ENCODE results near the gene COPS2. TPM values are rescaled to one million over a fixed set of nuclear protein-coding genes. Genes with fewer than 3 reads are reported as not detected.

Gene COPS2
- polyA plus RNA-seq, 2 of the 4 experiments (the other 2 are of a cell fraction) = 64.8 to 66.6 TPM

GRCh38 chr15:49191892-49192291 is 36.5 kb upstream of the COPS2 start:
- Histone ChIP-seq H3K27ac (no peak overlapping the region), H3K4me2 (no peak overlapping the region), H3K9me3 (no peaks in the 10 kb centered on the region), H3K4me3 (no peak overlapping the region), H3K4me1 (peaks cover 10% of the 10 kb centered on the region; the same call in 2 of the 3 replicates)
- TF ChIP-seq MAFK (IDR thresholded peaks at IDR 0.05; ENCODE audit: partially characterized antibody) = no peak
- TF ChIP-seq POLR2AphosphoS2 (conservative IDR thresholded peaks at IDR 0.05; ENCODE audit: low read length) = no peak
- no peak for TF ChIP-seq HOXB5 (CRISPR knock-in tag; IDR thresholded peaks at IDR 0.05)
- TF ChIP-seq JUNB (IDR thresholded peaks at IDR 0.05) = no peak
- TF ChIP-seq RAD21 (conservative IDR thresholded peaks at IDR 0.05 in 1 of 2, IDR thresholded peaks at IDR 0.05 in 1 of 2) = no peak
- TF ChIP-seq CBX2 (IDR thresholded peaks at IDR 0.05; ENCODE audit: borderline replicate concordance, low read depth) = no peak
- TF ChIP-seq BCL3 (IDR thresholded peaks at IDR 0.05) = no peak
- TF ChIP-seq, protein P1, sequence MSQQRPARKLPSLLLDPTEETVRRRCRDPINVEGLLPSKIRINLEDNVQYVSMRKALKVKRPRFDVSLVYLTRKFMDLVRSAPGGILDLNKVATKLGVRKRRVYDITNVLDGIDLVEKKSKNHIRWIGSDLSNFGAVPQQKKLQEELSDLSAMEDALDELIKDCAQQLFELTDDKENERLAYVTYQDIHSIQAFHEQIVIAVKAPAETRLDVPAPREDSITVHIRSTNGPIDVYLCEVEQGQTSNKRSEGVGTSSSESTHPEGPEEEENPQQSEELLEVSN (IDR thresholded peaks at IDR 0.05; ENCODE audit: borderline replicate concordance, low read depth) = no peak
- TF ChIP-seq JUN (IDR thresholded peaks at IDR 0.05) = no peak
- no peak for TF ChIP-seq ZNF302 (CRISPR knock-in tag; IDR thresholded peaks at IDR 0.05)
- no peak for TF ChIP-seq RNF2 (IDR thresholded peaks at IDR 0.05; ENCODE audit: borderline replicate concordance, low read depth)
- no peak for TF ChIP-seq CTCF (IDR thresholded peaks at IDR 0.05)
- no peak for TF ChIP-seq EP300 (IDR thresholded peaks at IDR 0.05)
- TF ChIP-seq, protein P2, sequence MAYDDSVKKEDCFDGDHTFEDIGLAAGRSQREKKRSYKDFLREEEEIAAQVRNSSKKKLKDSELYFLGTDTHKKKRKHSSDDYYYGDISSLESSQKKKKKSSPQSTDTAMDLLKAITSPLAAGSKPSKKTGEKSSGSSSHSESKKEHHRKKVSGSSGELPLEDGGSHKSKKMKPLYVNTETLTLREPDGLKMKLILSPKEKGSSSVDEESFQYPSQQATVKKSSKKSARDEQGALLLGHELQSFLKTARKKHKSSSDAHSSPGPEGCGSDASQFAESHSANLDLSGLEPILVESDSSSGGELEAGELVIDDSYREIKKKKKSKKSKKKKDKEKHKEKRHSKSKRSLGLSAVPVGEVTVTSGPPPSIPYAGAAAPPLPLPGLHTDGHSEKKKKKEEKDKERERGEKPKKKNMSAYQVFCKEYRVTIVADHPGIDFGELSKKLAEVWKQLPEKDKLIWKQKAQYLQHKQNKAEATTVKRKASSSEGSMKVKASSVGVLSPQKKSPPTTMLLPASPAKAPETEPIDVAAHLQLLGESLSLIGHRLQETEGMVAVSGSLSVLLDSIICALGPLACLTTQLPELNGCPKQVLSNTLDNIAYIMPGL (CRISPR knock-in tag; IDR thresholded peaks at IDR 0.05; ENCODE audit: borderline replicate concordance) = no peak
- TF ChIP-seq, protein P3, sequence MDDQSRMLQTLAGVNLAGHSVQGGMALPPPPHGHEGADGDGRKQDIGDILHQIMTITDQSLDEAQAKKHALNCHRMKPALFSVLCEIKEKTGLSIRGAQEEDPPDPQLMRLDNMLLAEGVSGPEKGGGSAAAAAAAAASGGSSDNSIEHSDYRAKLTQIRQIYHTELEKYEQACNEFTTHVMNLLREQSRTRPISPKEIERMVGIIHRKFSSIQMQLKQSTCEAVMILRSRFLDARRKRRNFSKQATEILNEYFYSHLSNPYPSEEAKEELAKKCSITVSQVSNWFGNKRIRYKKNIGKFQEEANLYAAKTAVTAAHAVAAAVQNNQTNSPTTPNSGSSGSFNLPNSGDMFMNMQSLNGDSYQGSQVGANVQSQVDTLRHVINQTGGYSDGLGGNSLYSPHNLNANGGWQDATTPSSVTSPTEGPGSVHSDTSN (IDR thresholded peaks at IDR 0.05) = no peak
- FAIRE-seq = no peak
- no peak for DNase-seq (ENCODE audit: low read depth in 1 of 2, low spot score in 1 of 2)
- no peak for ATAC-seq
- WGBS (ENCODE audit: missing lambda C conversion rate) = 80% methylated on average over 2 of the region's 2 CpGs
- ChIA-PET CTCF (no interaction called here), POLR2A (no interaction called here)

DNA sequence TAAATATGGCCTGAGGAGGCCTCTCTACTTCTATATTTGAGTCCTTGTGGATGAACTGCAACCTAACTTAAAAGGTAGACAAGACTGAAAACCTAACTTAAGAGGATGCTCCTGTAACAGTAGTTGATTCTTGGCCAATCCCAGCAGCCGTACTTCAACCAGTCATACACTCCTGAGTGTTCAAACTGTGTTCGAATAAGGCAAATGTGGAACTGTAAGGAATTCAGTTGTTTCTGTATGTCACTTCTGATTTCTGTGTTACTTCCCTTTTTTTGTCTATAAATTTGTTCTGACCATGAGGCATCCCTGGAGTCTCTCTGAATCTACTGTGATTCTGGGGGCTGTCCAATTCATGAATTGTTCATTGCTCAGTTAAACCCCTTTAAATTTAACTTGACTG is 35.2 kb upstream of the COPS2 start:
- ChIA-PET POLR2A (no interaction called here), CTCF (no interaction called here)
- ATAC-seq (no peak), FAIRE-seq (no peak), DNase-seq (ENCODE audit: low read depth in 1 of 2, low spot score in 1 of 2) (no peak)
- no peaks in the 10 kb centered on the region for H3K9me3 ChIP-seq
- WGBS (ENCODE audit: missing lambda C conversion rate) = 87% methylated on average over 2 of the region's 2 CpGs
- no peak overlapping the region for H3K27ac ChIP-seq
- H3K4me2 ChIP-seq = no peak overlapping the region
- H3K4me3 ChIP-seq = no peak overlapping the region
- H3K4me1 ChIP-seq = peaks cover 10% of the 10 kb centered on the region; the same call in 2 of the 3 replicates
- TF ChIP-seq CEBPB (IDR thresholded peaks at IDR 0.05) = no peak
- no peak for TF ChIP-seq GATA3 (IDR thresholded peaks at IDR 0.05; ENCODE audit: borderline replicate concordance)
- TF ChIP-seq, protein P4, sequence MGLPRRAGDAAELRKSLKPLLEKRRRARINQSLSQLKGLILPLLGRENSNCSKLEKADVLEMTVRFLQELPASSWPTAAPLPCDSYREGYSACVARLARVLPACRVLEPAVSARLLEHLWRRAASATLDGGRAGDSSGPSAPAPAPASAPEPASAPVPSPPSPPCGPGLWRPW (IDR thresholded peaks at IDR 0.05) = no peak
- no peak for TF ChIP-seq SMC3 (IDR thresholded peaks at IDR 0.05)
- no peak for TF ChIP-seq USF2 (IDR thresholded peaks at IDR 0.05)
- no peak for TF ChIP-seq EP300 (IDR thresholded peaks at IDR 0.05)
- TF ChIP-seq CTCF (IDR thresholded peaks at IDR 0.05) = no peak
- TF ChIP-seq, protein P5, sequence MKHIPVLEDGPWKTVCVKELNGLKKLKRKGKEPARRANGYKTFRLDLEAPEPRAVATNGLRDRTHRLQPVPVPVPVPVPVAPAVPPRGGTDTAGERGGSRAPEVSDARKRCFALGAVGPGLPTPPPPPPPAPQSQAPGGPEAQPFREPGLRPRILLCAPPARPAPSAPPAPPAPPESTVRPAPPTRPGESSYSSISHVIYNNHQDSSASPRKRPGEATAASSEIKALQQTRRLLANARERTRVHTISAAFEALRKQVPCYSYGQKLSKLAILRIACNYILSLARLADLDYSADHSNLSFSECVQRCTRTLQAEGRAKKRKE (CRISPR knock-in tag; IDR thresholded peaks at IDR 0.05; ENCODE audit: low read depth) = no peak
- TF ChIP-seq HOXB5 (CRISPR knock-in tag; IDR thresholded peaks at IDR 0.05) = no peak
- no peak for TF ChIP-seq RNF2 (IDR thresholded peaks at IDR 0.05; ENCODE audit: borderline replicate concordance, low read depth)
- no peak for TF ChIP-seq NR3C1 (IDR thresholded peaks at IDR 0.05)
- no peak for TF ChIP-seq MAZ (IDR thresholded peaks at IDR 0.05; ENCODE audit: borderline replicate concordance, low read depth, low read length)
- TF ChIP-seq POLR2A (IDR thresholded peaks at IDR 0.05; ENCODE audit: low read length) = no peak
- no peak for TF ChIP-seq MYC (IDR thresholded peaks at IDR 0.05; ENCODE audit: borderline replicate concordance, low read length)
